GM19455 (cell line): ENCODE results near the gene NECTIN1.
"Not testable (repeated sequence)": the region's sequence is repeated elsewhere in the genome, so short reads cannot be mapped to it uniquely, and the experiment has no call there.

ENCODE experiments used
- ATAC-seq: cut with Tn5 transposase; IDR thresholded peaks from one replicate; pipeline ENCODE4 v1.9.1; 2021; ENCODE audit not compliant: unreplicated experiment

The NECTIN1 gene

GRCh38 chr11:119623682-119624081 is 105.3 kb downstream of the NECTIN1 start:
- ATAC-seq = no peak

GRCh38 chr11:119622454-119623143 is 106.4 kb downstream of the NECTIN1 start:
- ATAC-seq = no peak

- ATAC-seq = no peak
Measured at GRCh38 chr11:119619665-119620064, 109.3 kb downstream of the NECTIN1 start.

- ATAC-seq = no peak
Measured at GRCh38 chr11:119618208-119618909, 110.6 kb downstream of the NECTIN1 start.

- ATAC-seq = no peak
Measured at GRCh38 chr11:119617340-119617713, 111.7 kb downstream of the NECTIN1 start.

GRCh38 chr11:119616586-119617339 is 112.2 kb downstream of the NECTIN1 start:
- ATAC-seq = no peak

- ATAC-seq = no peak
Measured at GRCh38 chr11:119615882-119616196, 113.2 kb downstream of the NECTIN1 start.

GRCh38 chr11:119615003-119615881 is 113.8 kb downstream of the NECTIN1 start:
- ATAC-seq = no peak

- no peak for ATAC-seq
Measured at GRCh38 chr11:119614222-119615002, 114.6 kb downstream of the NECTIN1 start.

- ATAC-seq = no peak
Measured at GRCh38 chr11:119612814-119613213, 116.2 kb downstream of the NECTIN1 start.

- no peak for ATAC-seq
Measured at GRCh38 chr11:119610836-119611426, 118.1 kb downstream of the NECTIN1 start.

GRCh38 chr11:119608781-119609180 is 120.2 kb downstream of the NECTIN1 start:
- no peak for ATAC-seq

- ATAC-seq = no peak
Measured at GRCh38 chr11:119608201-119608600, 120.8 kb downstream of the NECTIN1 start.

- ATAC-seq = no peak
Measured at GRCh38 chr11:119607726-119608125, 121.3 kb downstream of the NECTIN1 start.

GRCh38 chr11:119605137-119605665 is 123.8 kb downstream of the NECTIN1 start:
- no peak for ATAC-seq

GRCh38 chr11:119602745-119603373 is 126.1 kb downstream of the NECTIN1 start:
- ATAC-seq = no peak

- no peak for ATAC-seq
Measured at GRCh38 chr11:119599864-119600541, 129.0 kb downstream of the NECTIN1 start.

- not testable (repeated sequence) for ATAC-seq
Measured at GRCh38 chr11:119595941-119596340, 133.1 kb downstream of the NECTIN1 start.
